GM23338 (cell line): ENCODE results near the gene TRIB2.

Experiments
- EZH2phosphoT487 ChIP-seq: fragments of 200-600 bp; sonication (generic); IDR thresholded peaks from one replicate; pipeline ENCODE4 v1.8.1; 2018; ENCODE audit warnings: antibody characterized with exemption; ENCODE audit not compliant: unreplicated experiment
- TF ChIP-seq, protein P1 (sequence below), 2 experiments: fragments of 200-600 bp in 1 of 2; sonication (generic) in 1 of 2; conservative IDR thresholded peaks; 2 replicates each; pipeline versions ENCODE4 v1.5.1 to v1.6.1; 2016 to 2017; ENCODE audit warnings: antibody characterized with exemption in 2 of 2, low read depth in 2 of 2, mild to moderate bottlenecking in 2 of 2, moderate library complexity in 1 of 2

- TF ChIP-seq, protein P1, sequence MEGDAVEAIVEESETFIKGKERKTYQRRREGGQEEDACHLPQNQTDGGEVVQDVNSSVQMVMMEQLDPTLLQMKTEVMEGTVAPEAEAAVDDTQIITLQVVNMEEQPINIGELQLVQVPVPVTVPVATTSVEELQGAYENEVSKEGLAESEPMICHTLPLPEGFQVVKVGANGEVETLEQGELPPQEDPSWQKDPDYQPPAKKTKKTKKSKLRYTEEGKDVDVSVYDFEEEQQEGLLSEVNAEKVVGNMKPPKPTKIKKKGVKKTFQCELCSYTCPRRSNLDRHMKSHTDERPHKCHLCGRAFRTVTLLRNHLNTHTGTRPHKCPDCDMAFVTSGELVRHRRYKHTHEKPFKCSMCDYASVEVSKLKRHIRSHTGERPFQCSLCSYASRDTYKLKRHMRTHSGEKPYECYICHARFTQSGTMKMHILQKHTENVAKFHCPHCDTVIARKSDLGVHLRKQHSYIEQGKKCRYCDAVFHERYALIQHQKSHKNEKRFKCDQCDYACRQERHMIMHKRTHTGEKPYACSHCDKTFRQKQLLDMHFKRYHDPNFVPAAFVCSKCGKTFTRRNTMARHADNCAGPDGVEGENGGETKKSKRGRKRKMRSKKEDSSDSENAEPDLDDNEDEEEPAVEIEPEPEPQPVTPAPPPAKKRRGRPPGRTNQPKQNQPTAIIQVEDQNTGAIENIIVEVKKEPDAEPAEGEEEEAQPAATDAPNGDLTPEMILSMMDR (conservative IDR thresholded peaks at IDR 0.05; ENCODE audit: low read depth in 2 of 2): 0 out of 4 replicates have a peak, but pooled peaks of 1 of the 2 experiments have one; percentile 15
- TF ChIP-seq EZH2phosphoT487: no peak
Measured at GRCh38 chr2:12718711-12719399, 2.1 kb downstream of the TRIB2 start.
